ENCODE results near the gene TREML4. TPM values are rescaled to one million over a fixed set of nuclear protein-coding genes. Genes with fewer than 3 reads are reported as not detected.

Gene TREML4, protein sequence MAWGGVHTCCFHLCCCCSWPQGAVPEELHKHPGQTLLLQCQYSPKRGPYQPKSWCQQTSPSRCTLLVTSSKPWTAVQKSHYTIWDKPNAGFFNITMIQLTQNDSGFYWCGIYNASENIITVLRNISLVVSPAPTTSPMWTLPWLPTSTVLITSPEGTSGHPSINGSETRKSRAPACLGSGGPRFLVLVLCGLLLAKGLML
- not detected for total RNA-seq

DNA sequence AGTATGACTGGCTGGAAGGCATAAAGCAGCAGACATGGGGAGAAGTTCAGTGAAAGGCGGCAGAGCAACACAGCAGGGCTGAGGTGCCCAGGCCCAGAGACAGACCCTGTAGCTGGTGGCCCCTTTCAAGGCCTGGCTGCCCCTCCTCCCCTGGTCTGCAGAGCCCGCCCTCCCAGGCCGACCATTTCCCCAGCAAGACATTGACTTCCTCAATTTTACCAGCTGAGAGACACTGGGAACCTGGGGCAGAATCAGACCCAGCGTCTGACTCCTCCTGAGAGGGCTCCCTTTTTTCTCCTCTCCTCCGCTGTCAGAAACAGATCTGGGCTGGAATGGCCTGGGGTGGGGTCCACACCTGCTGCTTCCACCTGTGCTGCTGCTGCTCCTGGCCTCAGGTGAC is at the start of gene TREML4:
TREML4 (plus strand) TSS at position 254 of the 400 bp plus-strand sequence; CDS start at position 333, 79 bp downstream.

DNA sequence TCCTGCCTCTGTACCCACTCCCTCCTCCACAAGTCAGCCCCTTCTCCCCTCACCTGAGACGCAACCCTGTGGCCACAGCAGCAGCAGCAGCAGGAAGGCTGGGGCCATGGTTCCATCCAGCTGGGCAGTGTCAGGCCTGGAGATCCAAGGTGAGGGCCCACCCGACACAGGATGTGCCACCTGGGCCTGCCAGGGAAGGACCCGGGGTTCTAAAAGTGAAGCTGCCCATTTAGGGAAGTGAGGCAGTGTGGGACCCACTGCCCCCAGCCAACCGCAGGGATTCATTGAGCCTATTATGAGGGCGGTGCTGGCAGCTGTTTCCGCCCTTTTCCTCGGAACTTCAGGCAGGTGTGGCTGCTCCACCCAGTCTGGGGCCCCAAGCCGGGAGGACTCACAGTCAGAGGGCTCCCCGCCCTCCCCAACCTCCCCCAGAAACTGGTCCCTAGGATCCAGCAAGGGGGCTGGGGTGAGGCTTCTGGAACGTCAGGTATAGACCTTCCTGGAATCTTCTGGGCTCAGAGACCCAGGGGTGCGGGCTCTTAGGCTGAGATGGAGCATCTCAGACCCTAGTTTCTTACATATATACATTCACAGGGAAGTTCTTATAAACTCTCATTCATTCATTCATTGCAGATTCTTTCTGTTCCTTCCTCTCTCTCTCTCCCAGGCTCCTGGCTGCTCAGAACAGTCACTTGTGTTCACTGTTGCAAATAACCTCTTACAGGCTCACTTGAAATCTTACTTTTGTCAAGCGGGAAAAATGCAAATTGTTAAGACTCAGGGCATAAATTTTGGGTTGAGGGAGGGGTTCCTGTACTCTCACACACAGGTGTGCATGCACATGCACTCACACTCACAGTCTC is 27.0 kb upstream of the TREML4 start, which contains the start of gene TREML2:
TREML2 (minus strand) TSS at position 249 of the 863 bp plus-strand sequence; CDS start at position 108, 141 bp downstream.

DNA sequence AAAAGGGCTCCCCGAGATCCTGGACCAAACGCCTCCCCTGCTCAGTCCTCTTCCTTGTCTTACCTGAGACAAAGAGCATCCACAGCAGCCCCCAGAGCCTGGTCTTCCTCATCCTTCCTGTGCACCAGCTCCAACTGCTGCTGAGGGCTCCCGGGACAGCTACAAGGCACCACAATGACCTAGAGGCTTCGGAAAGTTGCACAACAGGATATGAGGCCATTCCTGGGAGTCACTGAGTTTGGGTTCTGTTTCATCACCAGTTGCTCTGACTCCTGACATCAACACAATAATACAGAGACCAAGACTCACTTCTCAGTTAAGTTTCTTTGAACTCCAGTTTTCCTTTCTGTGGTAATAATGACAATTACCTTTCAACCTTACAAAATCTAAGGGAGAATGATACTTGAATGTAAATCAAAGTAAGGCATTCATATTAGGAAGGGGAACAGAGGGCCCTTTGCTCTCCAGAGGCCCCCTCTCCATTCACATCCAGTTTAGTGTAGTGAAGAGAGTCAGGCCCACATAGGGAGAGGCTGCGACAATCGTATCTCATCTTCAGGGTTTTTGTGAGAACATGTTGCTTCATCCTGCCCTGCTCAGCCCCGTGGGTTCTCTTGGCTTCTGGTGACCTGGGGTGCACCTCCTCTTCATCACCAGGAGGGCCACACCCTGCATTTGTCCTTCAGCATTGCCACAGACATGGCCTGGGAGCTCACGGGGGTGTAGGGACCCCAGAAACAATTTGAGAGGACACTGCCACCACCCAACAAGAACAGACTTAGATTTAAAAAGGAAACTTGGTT is 58.6 kb downstream of the TREML4 start, which contains the start of gene TREM1:
TREM1 (minus strand) TSS at position 139 of the 803 bp plus-strand sequence; CDS start at position 112, 27 bp downstream.

Small RNA genes lying within 50 kb of the gene (small RNA-seq; reads per million reads assigned to genes)
- gene AL391903.2, result 0.17 to 0.30 reads per million in 2 donors
- 0 reads per million in 2 donors for gene AL391903.3
- 0.09 to 0.23 reads per million in 2 donors for gene RNA5SP207

Other genes starting within 250 kb of the TREML4 start
- under 1 TPM; under 0.01 to 0.33 TPM for gene UNC5CL, start 189.1 kb upstream of the TREML4 start, total RNA-seq
- not detected for gene TSPO2, start 185.9 kb upstream of the TREML4 start, total RNA-seq
- gene APOBEC2, start 175.1 kb upstream of the TREML4 start, total RNA-seq, result not detected
- 1 to 10 TPM; 8.6 to 10.0 TPM for gene OARD1, start 156.0 kb upstream of the TREML4 start, total RNA-seq
- 10 to 100 TPM in 1 of 2 donors, 1 to 10 TPM in 1; 9.3 to 12.3 TPM for gene NFYA, start 155.4 kb upstream of the TREML4 start, total RNA-seq
- gene TREML1, start 74.0 kb upstream of the TREML4 start, total RNA-seq, result not detected
- gene TREM2, start 65.2 kb upstream of the TREML4 start, total RNA-seq, result not detected
- not detected for gene TREML2, start 27.2 kb upstream of the TREML4 start, total RNA-seq
- gene TREM1, start 58.3 kb downstream of the TREML4 start, total RNA-seq, result not detected
- gene NCR2, start 107.3 kb downstream of the TREML4 start, total RNA-seq, result not detected